ENCODE measurements around the gene TXLNB. TPM values are rescaled to one million over a fixed set of nuclear protein-coding genes. Genes with fewer than 3 reads are reported as not detected.

Gene TXLNB
- total RNA-seq, 1 donor from 2014 or later, result 60.0 TPM

- Histone ChIP-seq H3K4me1 (ENCODE audit: control insufficient read depth in 3 of 3, insufficient read depth in 3 of 3, low read length in 3 of 3) (peaks cover 16 to 26% (median 16%) of the 10 kb centered on the region in 3 donors), H3K9me3 (ENCODE audit: control insufficient read depth in 3 of 3, low read length in 3 of 3) (no peaks in the 10 kb centered on the region), H3K9ac (ENCODE audit: low read depth in 1 of 3, low read length in 3 of 3) (peak overlapping the region in 2 of 3 donors; percentile 9 to 20), H3K4me3 (ENCODE audit: low read length in 3 of 3) (no peak overlapping the region), H3K27ac (ENCODE audit: low read depth, low read length) (peak overlapping the region; percentile 59), H3K36me3 (ENCODE audit: control insufficient read depth in 3 of 3, insufficient read depth in 3 of 3, low read length in 3 of 3) (peaks cover 3 to 18% (median 15%) of the 10 kb centered on the region in 3 donors), H3K27me3 (ENCODE audit: control insufficient read depth in 3 of 3, insufficient read depth in 3 of 3, low read length in 3 of 3) (no peaks in the 10 kb centered on the region)
Observed at GRCh38 chr6:139277587-139277986, 14.2 kb downstream of the TXLNB start.

GRCh38 chr6:139277161-139277560, 14.6 kb downstream of the TXLNB start:
- Histone ChIP-seq H3K27me3 (ENCODE audit: control insufficient read depth in 3 of 3, insufficient read depth in 3 of 3, low read length in 3 of 3) (no peaks in the 10 kb centered on the region), H3K36me3 (ENCODE audit: control insufficient read depth in 3 of 3, insufficient read depth in 3 of 3, low read length in 3 of 3) (peaks cover 3 to 17% (median 15%) of the 10 kb centered on the region in 3 donors), H3K4me1 (ENCODE audit: control insufficient read depth in 3 of 3, insufficient read depth in 3 of 3, low read length in 3 of 3) (peaks cover 16 to 26% (median 16%) of the 10 kb centered on the region in 3 donors), H3K9me3 (ENCODE audit: control insufficient read depth in 3 of 3, low read length in 3 of 3) (no peaks in the 10 kb centered on the region), H3K9ac (ENCODE audit: low read depth in 1 of 3, low read length in 3 of 3) (peak overlapping the region in 2 of 3 donors; percentile 9 to 20), H3K27ac (ENCODE audit: low read depth, low read length) (peak overlapping the region; percentile 59), H3K4me3 (ENCODE audit: low read length in 3 of 3) (no peak overlapping the region)

- Histone ChIP-seq H3K9ac (ENCODE audit: low read depth in 1 of 3, low read length in 3 of 3) (no peak overlapping the region), H3K9me3 (ENCODE audit: control insufficient read depth in 3 of 3, low read length in 3 of 3) (no peaks in the 10 kb centered on the region), H3K27ac (ENCODE audit: low read depth, low read length) (no peak overlapping the region), H3K4me3 (ENCODE audit: low read length in 3 of 3) (no peak overlapping the region), H3K36me3 (ENCODE audit: control insufficient read depth in 3 of 3, insufficient read depth in 3 of 3, low read length in 3 of 3) (peaks cover 6 to 20% (median 15%) of the 10 kb centered on the region in 3 donors), H3K4me1 (ENCODE audit: control insufficient read depth in 3 of 3, insufficient read depth in 3 of 3, low read length in 3 of 3) (peaks cover 18 to 35% (median 25%) of the 10 kb centered on the region in 3 donors), H3K27me3 (ENCODE audit: control insufficient read depth in 3 of 3, insufficient read depth in 3 of 3, low read length in 3 of 3) (no peaks in the 10 kb centered on the region)
Observed at GRCh38 chr6:139275279-139276055, 16.3 kb downstream of the TXLNB start.

- H3K9me3 ChIP-seq (ENCODE audit: control insufficient read depth in 3 of 3, low read length in 3 of 3), result no peaks in the 10 kb centered on the region
- no peak overlapping the region for H3K4me3 ChIP-seq (ENCODE audit: low read length in 3 of 3)
- no peak overlapping the region for H3K9ac ChIP-seq (ENCODE audit: low read depth in 1 of 3, low read length in 3 of 3)
- H3K36me3 ChIP-seq (ENCODE audit: control insufficient read depth in 3 of 3, insufficient read depth in 3 of 3, low read length in 3 of 3), result peaks cover 12 to 38% (median 25%) of the 10 kb centered on the region in 3 donors
- H3K27ac ChIP-seq (ENCODE audit: low read depth, low read length), result peak overlapping the region; percentile 38
- peaks cover 9 to 17% (median 11%) of the 10 kb centered on the region in 3 donors for H3K4me1 ChIP-seq (ENCODE audit: control insufficient read depth in 3 of 3, insufficient read depth in 3 of 3, low read length in 3 of 3)
- H3K27me3 ChIP-seq (ENCODE audit: control insufficient read depth in 3 of 3, insufficient read depth in 3 of 3, low read length in 3 of 3), result no peaks in the 10 kb centered on the region
Observed at GRCh38 chr6:139271056-139271455, 20.7 kb downstream of the TXLNB start.

GRCh38 chr6:139270249-139270648, 21.5 kb downstream of the TXLNB start:
- Histone ChIP-seq H3K9ac (ENCODE audit: low read depth in 1 of 3, low read length in 3 of 3) (no peak overlapping the region), H3K27ac (ENCODE audit: low read depth, low read length) (peak overlapping the region; percentile 38), H3K9me3 (ENCODE audit: control insufficient read depth in 3 of 3, low read length in 3 of 3) (no peaks in the 10 kb centered on the region), H3K36me3 (ENCODE audit: control insufficient read depth in 3 of 3, insufficient read depth in 3 of 3, low read length in 3 of 3) (peaks cover 12 to 31% (median 29%) of the 10 kb centered on the region in 3 donors), H3K4me1 (ENCODE audit: control insufficient read depth in 3 of 3, insufficient read depth in 3 of 3, low read length in 3 of 3) (peaks cover 9 to 17% (median 11%) of the 10 kb centered on the region in 3 donors), H3K27me3 (ENCODE audit: control insufficient read depth in 3 of 3, insufficient read depth in 3 of 3, low read length in 3 of 3) (no peaks in the 10 kb centered on the region), H3K4me3 (ENCODE audit: low read length in 3 of 3) (no peak overlapping the region)

GRCh38 chr6:139265512-139266190, 26.1 kb downstream of the TXLNB start:
- H3K4me1 ChIP-seq (ENCODE audit: control insufficient read depth in 3 of 3, insufficient read depth in 3 of 3, low read length in 3 of 3), result peaks cover 0 to 14% (median 10%) of the 10 kb centered on the region in 3 donors
- H3K27me3 ChIP-seq (ENCODE audit: control insufficient read depth in 3 of 3, insufficient read depth in 3 of 3, low read length in 3 of 3), result no peaks in the 10 kb centered on the region
- no peaks in the 10 kb centered on the region for H3K9me3 ChIP-seq (ENCODE audit: control insufficient read depth in 3 of 3, low read length in 3 of 3)
- H3K36me3 ChIP-seq (ENCODE audit: control insufficient read depth in 3 of 3, insufficient read depth in 3 of 3, low read length in 3 of 3), result peaks cover 16 to 35% (median 34%) of the 10 kb centered on the region in 3 donors
- no peak overlapping the region for H3K9ac ChIP-seq (ENCODE audit: low read depth in 1 of 3, low read length in 3 of 3)
- H3K27ac ChIP-seq (ENCODE audit: low read depth, low read length), result no peak overlapping the region
- H3K4me3 ChIP-seq (ENCODE audit: low read length in 3 of 3), result no peak overlapping the region

- H3K27ac ChIP-seq (ENCODE audit: low read depth, low read length), result peak overlapping the region; percentile 69
- H3K36me3 ChIP-seq (ENCODE audit: control insufficient read depth in 3 of 3, insufficient read depth in 3 of 3, low read length in 3 of 3), result peaks cover 31 to 47% (median 41%) of the 10 kb centered on the region in 3 donors
- no peaks in the 10 kb centered on the region for H3K9me3 ChIP-seq (ENCODE audit: control insufficient read depth in 3 of 3, low read length in 3 of 3)
- no peak overlapping the region for H3K4me3 ChIP-seq (ENCODE audit: low read length in 3 of 3)
- H3K9ac ChIP-seq (ENCODE audit: low read depth in 1 of 3, low read length in 3 of 3), result peak overlapping the region in 1 of 3 donors; percentile 9
- peaks cover 0 to 10% (median 6%) of the 10 kb centered on the region in 3 donors for H3K4me1 ChIP-seq (ENCODE audit: control insufficient read depth in 3 of 3, insufficient read depth in 3 of 3, low read length in 3 of 3)
- no peaks in the 10 kb centered on the region for H3K27me3 ChIP-seq (ENCODE audit: control insufficient read depth in 3 of 3, insufficient read depth in 3 of 3, low read length in 3 of 3)
Observed at GRCh38 chr6:139262519-139263300, 29.1 kb downstream of the TXLNB start.

GRCh38 chr6:139257821-139258398, 33.9 kb downstream of the TXLNB start:
- Histone ChIP-seq H3K9ac (ENCODE audit: low read depth in 1 of 3, low read length in 3 of 3) (no peak overlapping the region), H3K27me3 (ENCODE audit: control insufficient read depth in 3 of 3, insufficient read depth in 3 of 3, low read length in 3 of 3) (no peaks in the 10 kb centered on the region), H3K4me3 (ENCODE audit: low read length in 3 of 3) (no peak overlapping the region), H3K27ac (ENCODE audit: low read depth, low read length) (peak overlapping the region; percentile 2), H3K9me3 (ENCODE audit: control insufficient read depth in 3 of 3, low read length in 3 of 3) (no peaks in the 10 kb centered on the region), H3K36me3 (ENCODE audit: control insufficient read depth in 3 of 3, insufficient read depth in 3 of 3, low read length in 3 of 3) (peaks cover 45 to 71% (median 54%) of the 10 kb centered on the region in 3 donors), H3K4me1 (ENCODE audit: control insufficient read depth in 3 of 3, insufficient read depth in 3 of 3, low read length in 3 of 3) (peaks cover 6 to 14% (median 8%) of the 10 kb centered on the region in 3 donors)

GRCh38 chr6:139257291-139257690, 34.5 kb downstream of the TXLNB start:
- H3K36me3 ChIP-seq (ENCODE audit: control insufficient read depth in 3 of 3, insufficient read depth in 3 of 3, low read length in 3 of 3), result peaks cover 45 to 74% (median 52%) of the 10 kb centered on the region in 3 donors
- H3K27ac ChIP-seq (ENCODE audit: low read depth, low read length), result no peak overlapping the region
- H3K4me3 ChIP-seq (ENCODE audit: low read length in 3 of 3), result no peak overlapping the region
- H3K4me1 ChIP-seq (ENCODE audit: control insufficient read depth in 3 of 3, insufficient read depth in 3 of 3, low read length in 3 of 3), result peaks cover 6 to 11% (median 8%) of the 10 kb centered on the region in 3 donors
- H3K9me3 ChIP-seq (ENCODE audit: control insufficient read depth in 3 of 3, low read length in 3 of 3), result no peaks in the 10 kb centered on the region
- no peaks in the 10 kb centered on the region for H3K27me3 ChIP-seq (ENCODE audit: control insufficient read depth in 3 of 3, insufficient read depth in 3 of 3, low read length in 3 of 3)
- H3K9ac ChIP-seq (ENCODE audit: low read depth in 1 of 3, low read length in 3 of 3), result no peak overlapping the region
